GM18499 (cell line): Measurements from ENCODE around the gene MFSD6.
"Not testable (repeated sequence)": the region's sequence is repeated elsewhere in the genome, so short reads cannot be mapped to it uniquely, and the experiment has no call there.

Experiments
- ATAC-seq: cut with Tn5 transposase; IDR thresholded peaks from one replicate; pipeline ENCODE4 v1.9.1; 2021; ENCODE audit warnings: moderate number of reproducible peaks; ENCODE audit not compliant: insufficient read depth, unreplicated experiment

Gene MFSD6

DNA sequence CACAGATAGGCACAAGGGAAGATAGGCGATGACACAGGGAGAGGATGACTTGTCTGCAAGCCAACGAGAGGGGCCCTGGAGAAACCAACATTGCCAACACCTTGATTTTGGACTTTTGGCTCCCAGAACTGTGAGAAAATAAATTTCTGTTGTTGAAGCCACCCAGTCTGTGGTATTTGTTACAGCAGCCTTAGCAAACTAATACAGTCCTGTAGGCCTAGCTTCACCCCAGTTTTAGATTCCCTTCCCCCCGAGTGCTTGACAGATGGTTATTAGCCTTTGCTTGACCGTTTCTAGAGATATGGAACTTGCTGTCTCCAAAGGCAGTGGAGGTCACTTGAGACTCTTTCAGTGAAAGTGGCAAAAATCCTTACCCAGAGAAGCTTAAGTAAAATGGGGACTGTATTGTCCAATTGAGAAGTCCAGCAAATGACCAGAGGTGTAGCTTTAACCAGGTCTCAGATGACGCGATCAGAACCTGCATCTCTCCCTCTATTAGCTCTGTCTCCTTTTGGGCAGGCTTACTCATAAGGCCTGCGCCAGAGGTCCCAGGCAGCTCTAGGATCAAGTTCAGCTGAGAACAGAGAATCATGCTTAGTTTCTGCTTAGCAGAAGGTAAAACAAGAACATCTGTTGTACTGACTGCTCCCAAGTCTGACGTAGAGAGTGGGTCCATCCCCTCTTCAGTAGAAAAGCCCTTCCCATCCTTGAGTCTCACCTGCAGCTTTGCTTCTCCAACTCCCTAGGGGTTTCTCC, 50.4 kb downstream of the MFSD6 start:
- ATAC-seq: no peak

GRCh38 chr2:190459881-190460280, 51.7 kb downstream of the MFSD6 start:
- no peak for ATAC-seq

GRCh38 chr2:190460487-190460886, 52.3 kb downstream of the MFSD6 start:
- no peak for ATAC-seq

DNA sequence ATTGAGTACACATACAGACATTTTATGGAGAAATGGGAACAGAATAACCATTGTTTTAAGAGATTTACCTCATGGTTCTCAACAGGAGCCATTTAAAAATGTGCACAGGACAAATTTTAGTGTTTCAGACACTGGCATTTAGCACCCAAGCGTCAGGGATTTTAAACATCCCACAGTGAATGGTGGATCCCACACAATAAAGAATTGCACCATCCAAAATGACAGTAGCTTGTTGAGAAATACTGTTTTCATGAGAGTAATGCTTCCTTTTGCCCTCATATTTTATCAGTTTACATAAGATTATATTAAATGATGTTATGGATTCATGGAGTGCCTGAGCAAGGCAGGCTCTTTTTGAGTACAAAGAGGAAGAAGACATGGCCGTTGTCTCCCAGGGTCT, 54.0 kb downstream of the MFSD6 start:
- ATAC-seq: no peak

DNA sequence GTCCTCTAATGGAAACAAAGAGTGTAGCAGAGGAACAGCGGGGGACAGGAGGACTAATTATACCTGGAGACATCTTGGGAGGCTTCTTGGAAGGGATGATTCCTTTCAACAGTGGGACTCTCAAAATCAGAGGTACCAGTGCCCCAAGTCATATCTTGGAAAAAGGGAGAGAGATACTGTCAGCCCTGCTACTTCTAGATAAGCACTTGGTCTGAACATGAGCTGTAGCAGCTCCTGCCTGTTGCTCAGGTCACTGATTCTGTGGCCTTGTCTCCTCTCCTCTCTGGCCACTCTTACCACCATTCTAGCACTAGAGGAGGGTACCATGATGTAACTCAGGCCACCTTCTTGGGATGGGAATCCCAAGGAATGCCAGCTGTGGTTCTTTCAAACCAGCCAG, 54.5 kb downstream of the MFSD6 start:
- ATAC-seq: no peak

GRCh38 chr2:190465060-190465459, 56.9 kb downstream of the MFSD6 start:
- ATAC-seq: peak; percentile 40

GRCh38 chr2:190466819-190467446, 58.8 kb downstream of the MFSD6 start:
- no peak for ATAC-seq

DNA sequence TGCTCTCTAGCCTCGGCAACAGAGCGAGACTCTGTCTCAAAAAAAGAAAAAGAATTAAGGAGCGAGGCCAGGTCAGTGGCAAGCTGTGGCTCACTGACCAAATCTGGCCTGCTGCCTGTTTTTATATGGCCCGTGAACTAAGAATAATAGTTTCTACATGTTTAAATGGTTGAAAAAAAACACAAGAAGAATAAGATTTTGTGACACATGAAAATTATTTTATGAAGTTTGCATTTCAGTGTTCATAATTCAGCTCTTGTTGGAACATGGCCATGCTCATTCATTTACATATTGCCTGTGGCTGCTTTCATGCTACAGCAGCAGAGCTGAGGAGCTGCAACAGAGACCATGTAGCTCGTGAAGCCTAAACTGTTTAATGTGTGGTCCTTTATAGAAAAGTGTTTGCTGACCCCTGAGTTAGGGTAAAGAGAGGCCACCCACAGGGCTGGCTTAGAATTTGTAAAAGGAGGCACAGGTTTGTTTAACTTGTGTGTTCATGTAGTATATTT, 59.5 kb downstream of the MFSD6 start:
- peak; percentile 34 for ATAC-seq

DNA sequence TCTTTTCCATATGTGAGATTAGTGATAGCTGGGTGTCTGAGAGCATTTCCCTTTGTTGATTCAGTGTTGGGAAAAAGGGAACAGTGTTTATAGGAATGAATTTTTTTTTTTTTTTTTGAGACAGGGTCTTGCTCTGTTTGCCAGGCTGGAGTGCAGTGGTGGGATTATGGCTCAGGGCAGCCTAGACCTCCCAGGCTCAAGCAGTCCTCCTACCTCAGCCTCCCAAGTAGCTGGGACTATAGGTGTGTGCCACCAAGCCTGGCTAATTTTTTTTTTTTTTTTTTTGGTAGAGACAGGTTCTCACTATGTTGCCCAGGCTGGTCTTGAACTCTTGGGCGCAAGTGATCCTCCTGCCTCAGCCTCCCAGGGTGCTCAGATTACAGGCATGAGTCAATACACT, 60.2 kb downstream of the MFSD6 start:
- not testable (repeated sequence) for ATAC-seq

- ATAC-seq: peak; percentile 37
Observed at GRCh38 chr2:190468814-190469569, 60.8 kb downstream of the MFSD6 start.

DNA sequence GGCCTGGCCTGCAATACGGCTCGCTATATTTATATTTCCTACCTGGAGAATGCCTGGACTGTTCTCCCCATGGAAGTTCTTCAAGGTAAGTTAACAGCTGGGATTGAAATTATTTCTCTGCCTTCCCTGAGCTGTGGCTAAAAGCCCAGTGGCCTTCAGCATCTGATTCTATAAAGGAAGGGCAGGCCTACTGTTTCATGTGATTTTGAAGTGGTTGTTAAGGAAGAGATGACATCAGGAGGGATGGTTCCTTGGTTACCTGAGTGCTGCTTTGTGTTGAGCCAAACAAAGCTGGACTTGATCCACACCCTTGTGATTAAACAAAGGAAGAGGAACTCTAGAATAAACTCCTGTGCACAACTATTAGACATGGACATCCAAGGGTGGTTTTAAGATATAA, 61.6 kb downstream of the MFSD6 start:
- no peak for ATAC-seq

DNA sequence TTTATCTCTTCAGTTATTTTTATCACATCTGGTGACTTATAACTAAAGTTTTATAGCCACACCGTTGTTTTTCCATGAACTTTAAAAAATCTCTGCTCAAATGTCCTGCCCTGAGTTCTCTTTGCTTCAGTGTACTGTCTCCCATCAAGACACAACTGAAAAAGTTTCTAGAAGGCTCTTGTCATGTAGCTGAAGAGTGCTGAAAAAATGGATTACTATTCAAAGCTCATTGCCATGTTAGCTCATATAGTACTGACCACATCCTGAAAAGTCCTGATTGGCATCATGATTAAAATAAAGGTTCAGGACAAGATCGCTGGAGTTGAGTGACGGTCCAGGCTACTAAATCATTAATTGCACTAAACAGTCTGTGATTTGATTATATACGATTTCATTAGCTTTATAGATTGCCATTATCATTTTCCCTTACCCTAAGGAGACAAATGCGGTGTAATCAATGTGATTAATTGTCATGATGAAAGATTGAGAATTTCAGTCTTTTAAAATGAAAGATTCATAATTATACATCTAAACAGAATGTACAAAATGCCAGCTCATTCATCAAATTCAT, 62.2 kb downstream of the MFSD6 start:
- no peak for ATAC-seq

GRCh38 chr2:190477661-190478454, 69.7 kb downstream of the MFSD6 start:
- no peak for ATAC-seq

DNA sequence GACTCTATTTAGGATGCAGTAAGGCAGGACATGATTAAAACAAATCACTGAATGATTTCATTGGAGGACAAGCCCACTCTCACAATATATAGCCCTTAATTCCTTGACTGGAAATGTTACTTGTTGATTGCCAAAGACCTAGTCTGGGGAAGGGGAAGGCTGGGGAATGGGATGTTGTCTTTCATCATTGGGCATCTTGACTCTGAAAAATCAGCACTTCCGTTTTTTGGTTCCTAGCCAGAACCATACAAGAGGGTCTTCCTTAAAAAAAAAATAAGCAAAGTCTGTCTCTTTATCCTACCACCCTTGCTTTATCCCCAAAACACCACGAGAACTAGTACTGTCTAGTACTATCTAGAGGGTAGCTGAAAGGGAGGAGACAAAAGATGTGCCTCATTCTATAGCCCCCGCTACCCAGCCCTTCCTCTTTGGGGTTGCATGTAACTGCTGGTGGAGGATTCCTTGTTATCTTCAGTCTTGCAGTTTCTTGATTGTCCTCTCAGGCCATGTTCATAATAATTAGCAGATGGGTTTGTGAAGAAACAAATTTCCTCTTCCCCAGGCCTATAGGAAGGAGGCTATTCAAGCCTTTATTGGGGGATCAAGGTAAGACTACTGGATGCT, 70.5 kb downstream of the MFSD6 start:
- no peak for ATAC-seq

DNA sequence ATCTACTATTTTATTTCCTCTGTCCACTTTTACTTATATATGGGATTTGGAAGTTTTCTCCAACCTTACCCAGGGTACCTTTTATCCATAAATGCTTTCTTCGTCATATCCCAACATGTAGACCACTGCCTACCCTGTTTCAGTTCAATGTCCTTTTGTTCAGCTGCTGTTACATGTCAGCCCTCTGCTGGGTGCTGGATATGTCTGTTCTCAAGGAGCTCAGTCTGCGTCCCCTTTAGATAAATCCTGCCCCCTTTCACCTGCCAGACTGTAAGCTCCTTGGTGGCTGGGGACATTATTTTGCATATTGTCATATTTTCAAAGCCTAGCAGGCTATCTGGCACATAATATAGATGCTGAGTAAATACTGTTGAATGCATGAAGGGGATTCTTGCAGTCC, 73.2 kb downstream of the MFSD6 start:
- ATAC-seq: no peak

DNA sequence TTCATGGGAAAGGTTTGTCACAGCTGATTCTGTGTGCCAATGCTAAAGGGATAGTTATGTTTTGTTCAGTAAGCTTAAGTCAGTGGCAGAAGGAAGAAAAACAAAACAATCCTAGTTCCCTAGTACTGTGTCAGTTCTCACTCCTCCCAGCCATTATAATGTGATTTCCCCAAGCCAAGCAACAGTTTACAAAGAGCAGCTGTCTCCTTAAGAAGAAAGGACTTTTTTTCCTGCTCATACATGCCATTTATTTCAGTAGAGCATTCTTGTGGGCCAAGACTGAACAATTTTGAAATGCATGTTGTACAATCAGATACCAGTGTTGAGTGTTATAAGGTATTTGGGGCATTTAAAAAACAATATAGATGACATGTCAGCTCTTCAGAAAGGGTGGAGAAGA, 74.3 kb downstream of the MFSD6 start:
- no peak for ATAC-seq

GRCh38 chr2:190486037-190486623, 78.0 kb downstream of the MFSD6 start:
- ATAC-seq: no peak

DNA sequence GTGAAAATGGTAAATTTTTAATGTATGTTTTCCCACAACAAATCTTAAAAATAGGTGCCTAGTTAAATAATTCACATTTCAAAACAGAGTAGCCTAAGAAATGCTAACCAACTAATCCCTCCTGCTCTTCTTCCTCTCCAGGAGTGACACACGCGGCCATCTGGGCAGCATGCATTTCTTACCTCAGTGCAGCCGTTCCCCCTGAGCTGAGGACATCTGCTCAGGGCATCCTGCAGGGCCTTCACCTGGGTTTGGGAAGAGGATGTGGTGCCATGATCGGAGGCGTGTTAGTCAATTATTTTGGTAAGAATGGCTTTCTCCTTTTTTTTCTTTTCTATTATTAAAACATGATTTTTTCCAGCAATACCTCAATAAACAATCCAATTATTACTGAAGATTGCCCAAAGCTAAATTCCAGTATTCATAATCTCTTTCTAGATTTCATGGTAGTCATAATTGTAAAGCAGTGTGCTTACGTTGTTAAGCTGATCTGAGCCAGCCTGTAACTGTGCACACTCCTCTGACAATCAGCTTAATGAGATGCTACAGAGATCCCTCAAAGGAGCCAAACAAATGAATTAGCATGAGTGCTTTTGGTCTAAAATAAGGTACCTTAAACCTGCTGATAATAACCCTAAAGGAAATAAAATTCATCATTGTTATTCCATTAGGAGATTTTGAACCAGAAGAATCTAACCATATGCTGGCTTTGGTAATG, 80.5 kb downstream of the MFSD6 start:
- no peak for ATAC-seq

- ATAC-seq: no peak
Observed at GRCh38 chr2:190489475-190489874, 81.3 kb downstream of the MFSD6 start.
